ENCODE data around the gene INTU.

DNA sequence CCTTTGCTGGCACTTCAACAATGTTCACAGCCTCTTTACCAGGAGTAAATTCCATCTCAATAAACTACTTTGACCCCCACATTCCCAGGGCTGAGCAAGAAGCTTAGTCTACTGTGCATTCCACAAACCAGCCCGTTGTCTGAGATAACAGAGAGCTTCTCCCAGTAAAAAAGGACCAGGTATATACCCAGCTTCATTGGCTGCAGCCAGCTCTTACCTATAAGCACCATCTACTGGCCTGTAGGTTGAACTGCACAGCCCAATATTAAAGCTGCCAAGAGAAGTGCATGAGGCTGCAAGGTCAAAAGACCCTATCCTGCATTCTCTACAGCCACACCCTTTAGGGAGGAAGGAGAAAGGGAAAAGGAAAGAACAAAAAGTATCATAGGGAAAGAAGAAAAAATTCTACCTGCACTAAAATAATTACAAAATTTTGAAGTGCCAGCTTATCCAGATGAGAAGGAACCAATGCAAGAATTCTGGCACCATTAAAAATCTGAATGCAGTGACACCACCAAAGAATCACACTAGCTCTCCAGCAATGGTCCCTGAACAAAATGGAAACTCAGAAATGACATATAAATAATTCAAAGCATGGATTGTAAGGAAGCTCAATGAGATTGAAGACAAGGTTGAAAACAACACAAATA lies 45.7 kb upstream of the INTU start:
- TF ChIP-seq CTCF (IDR thresholded peaks at IDR 0.05; ENCODE audit: low read depth, low read length), result peak; percentile 75
- TF ChIP-seq EZH2phosphoT487 (IDR thresholded peaks at IDR 0.05; ENCODE audit: low read depth), result no peak

Data from OCI-LY3 (cell line).